NB4 (cell line): ENCODE results near the gene TTC22.

Experiments used
- DNase-seq: peaks from one replicate; pipeline ENCODE4 v3.0.0; 2010; ENCODE audit warnings: low read depth
- H3K4me3 ChIP-seq: one replicate; pipeline ENCODE4 v1.5.1; 2011; ENCODE audit warnings: mild to moderate bottlenecking, low read depth, low read length, moderate library complexity
- CTCF ChIP-seq: IDR thresholded peaks from one replicate; pipeline ENCODE4 v1.5.1; 2012; ENCODE audit warnings: low read depth, low read length
- MAX ChIP-seq: IDR thresholded peaks from 2 replicates; pipeline ENCODE4 v1.6.1; 2011; ENCODE audit warnings: low read depth, low read length
- MYC ChIP-seq: IDR thresholded peaks from 2 replicates; pipeline ENCODE4 v1.6.1; 2011; ENCODE audit warnings: low read depth, low read length
- POLR2A ChIP-seq: IDR thresholded peaks from 2 replicates; pipeline ENCODE4 v1.6.1; 2011; ENCODE audit warnings: mild to moderate bottlenecking; ENCODE audit not compliant: insufficient read length; ENCODE audit errors: extremely low read depth

The TTC22 gene

GRCh38 chr1:54743416-54744226 is 57.5 kb downstream of the TTC22 start:
- DNase-seq, result no peak
- no peak overlapping the region for H3K4me3 ChIP-seq
- TF ChIP-seq CTCF (no peak), MAX (no peak), POLR2A (no peak), MYC (no peak)

- H3K4me3 ChIP-seq, result no peak overlapping the region
- TF ChIP-seq MYC (no peak), CTCF (no peak), MAX (no peak), POLR2A (no peak)
- no peak for DNase-seq
Observed at GRCh38 chr1:54742282-54742681, 58.8 kb downstream of the TTC22 start.

- no peak for DNase-seq
- no peak overlapping the region for H3K4me3 ChIP-seq
- TF ChIP-seq CTCF (no peak), MAX (no peak)
Observed at GRCh38 chr1:54741531-54741930, 59.6 kb downstream of the TTC22 start.

- TF ChIP-seq CTCF, result no peak
- TF ChIP-seq MYC, result no peak
- TF ChIP-seq POLR2A, result no peak
- TF ChIP-seq MAX, result no peak
- no peak for DNase-seq
Observed at GRCh38 chr1:54738244-54738643, 62.9 kb downstream of the TTC22 start.

GRCh38 chr1:54736685-54737084 is 64.4 kb downstream of the TTC22 start:
- no peak for DNase-seq
- H3K4me3 ChIP-seq, result no peak overlapping the region
- TF ChIP-seq POLR2A (no peak), CTCF (no peak), MAX (no peak), MYC (no peak)

More at GRCh38 chr1:54738244-54738643, 62.9 kb downstream of the TTC22 start:
- H3K4me3 ChIP-seq, result no peak overlapping the region
